Heart left ventricle (tissue), 13 donors: ENCODE data around the gene TNFRSF1B.

Experiments
- CTCF ChIP-seq, 12 donors: fragments of 200-600 bp; sonication (generic) in 4 of 12; IDR thresholded peaks; one replicate each; pipeline versions ENCODE4 v1.5.0 to v1.8.0; 2018 to 2022; ENCODE audit warnings: antibody characterized with exemption in 12 of 12, mild to moderate bottlenecking in 5 of 12
- POLR2A ChIP-seq, 2 donors: fragments of 450-650 bp; IDR thresholded peaks; one replicate each; pipeline ENCODE4 v1.6.1; 2017; ENCODE audit warnings: antibody characterized with exemption in 2 of 2, mild to moderate bottlenecking in 2 of 2, moderate library complexity in 2 of 2
- donor health status: ischemic (EF 13 %, LVEDD 7.1; RV severe dilation, severe dysfunction).
- donor health status: DM: no; HTN: yes; CAD: no.
- donor health status: DM: no; HTN: no; CAD: no.
- donor health status: ischemic (EF 25% LVEDD 6.9; RV normal size, moderate dysfunction).
- donor health status: ischemic (EF 25% LVEDD 5.7; RV mildly dilated, moderate dysfunction).
- donor health status: ischemic (EF 35%, LVEDD 5.7; RV mildly dilated, moderate dysfunction).
- donor health status: nonischemic (EF 11% LVEDD 7.7; RV severe dilation, severe dysfunction).
- donor health status: DM: yes; HTN: yes; CAD: no.
- donor health status: PGD.
- donor health status: ischemic (EF 29% LVEDD 5.4; RV normal size, mild dysfunction).
- donor health status: nonischemic (EF 23%, LVEDD 6.1; RV moderate dilation, normal function).

- TF ChIP-seq CTCF (IDR thresholded peaks at IDR 0.05), result peak; percentile 11 to 58 (median 39)
- peak in 1 of 2 donors; percentile 36 for TF ChIP-seq POLR2A (IDR thresholded peaks at IDR 0.05)
Observed at GRCh38 chr1:12184008-12184681, 17.4 kb downstream of the TNFRSF1B start.
